HG02623 (cell line): ENCODE data around the gene HARS2.
A peak's percentile ranks its signal among the peaks of the same experiment; 100 is the strongest.
"Not testable (repeated sequence)": the region's sequence is repeated elsewhere in the genome, so short reads cannot be mapped to it uniquely, and the experiment has no call there.

Source experiments
- ATAC-seq: cut with Tn5 transposase; IDR thresholded peaks from one replicate; pipeline ENCODE4 v1.9.1; 2021; ENCODE audit warnings: moderate library complexity; ENCODE audit not compliant: unreplicated experiment

The HARS2 gene, protein sequence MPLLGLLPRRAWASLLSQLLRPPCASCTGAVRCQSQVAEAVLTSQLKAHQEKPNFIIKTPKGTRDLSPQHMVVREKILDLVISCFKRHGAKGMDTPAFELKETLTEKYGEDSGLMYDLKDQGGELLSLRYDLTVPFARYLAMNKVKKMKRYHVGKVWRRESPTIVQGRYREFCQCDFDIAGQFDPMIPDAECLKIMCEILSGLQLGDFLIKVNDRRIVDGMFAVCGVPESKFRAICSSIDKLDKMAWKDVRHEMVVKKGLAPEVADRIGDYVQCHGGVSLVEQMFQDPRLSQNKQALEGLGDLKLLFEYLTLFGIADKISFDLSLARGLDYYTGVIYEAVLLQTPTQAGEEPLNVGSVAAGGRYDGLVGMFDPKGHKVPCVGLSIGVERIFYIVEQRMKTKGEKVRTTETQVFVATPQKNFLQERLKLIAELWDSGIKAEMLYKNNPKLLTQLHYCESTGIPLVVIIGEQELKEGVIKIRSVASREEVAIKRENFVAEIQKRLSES

DNA sequence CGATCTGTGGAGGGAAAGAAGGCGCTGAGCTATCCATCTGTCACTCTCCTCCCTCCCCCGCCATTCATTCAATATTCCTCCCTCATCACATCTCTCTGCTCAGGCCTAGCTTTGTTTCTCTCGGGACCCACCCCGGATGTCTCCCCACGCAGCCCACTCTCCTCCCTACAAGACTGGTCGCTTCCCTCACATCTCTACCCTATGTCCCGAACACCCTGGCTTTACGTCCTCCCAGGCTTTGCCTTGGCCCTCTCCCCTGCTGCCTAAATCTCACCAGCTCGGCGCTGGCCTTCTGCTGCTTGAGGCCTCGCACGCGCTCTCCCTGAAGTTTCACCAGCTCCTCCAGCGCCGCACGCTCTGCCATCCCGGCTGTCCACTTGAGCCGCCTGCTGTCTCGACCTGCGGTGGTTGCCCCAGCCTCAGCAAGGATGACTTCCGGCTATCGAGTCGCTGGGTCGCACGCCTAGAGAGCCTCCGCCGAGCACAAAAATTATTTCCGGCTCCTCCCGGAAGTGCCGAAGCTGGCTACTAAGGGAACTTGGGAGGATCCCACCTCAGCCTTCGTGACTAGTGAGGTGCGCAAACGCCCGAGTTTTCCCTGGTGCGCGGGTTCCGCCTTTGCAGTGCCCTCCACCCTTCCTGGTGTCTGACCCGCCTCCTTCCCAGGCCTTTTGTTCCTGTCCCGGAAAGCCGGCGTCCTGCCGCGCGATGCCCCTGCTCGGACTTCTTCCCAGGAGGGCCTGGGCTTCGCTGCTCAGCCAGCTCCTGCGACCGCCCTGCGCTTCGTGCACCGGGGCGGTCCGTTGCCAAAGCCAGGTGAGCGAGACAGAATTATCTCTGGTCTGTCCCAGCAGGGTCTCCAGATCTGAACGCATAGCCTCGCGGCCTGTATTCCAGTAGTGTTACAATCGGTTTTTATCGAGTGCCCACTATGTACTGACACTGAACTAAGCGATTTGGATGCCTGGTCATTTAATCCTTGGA, at the start of gene HARS2, which contains the start of gene HARS1:
Gene HARS2 (plus strand): TSS at position 515 of the 984 bp plus-strand sequence. CDS start 194 bp downstream, at position 709.
Gene HARS1 (minus strand): TSS at position 430 of the 984 bp plus-strand sequence. CDS start 66 bp downstream, at position 364.
- ATAC-seq = peak; percentile 98

DNA sequence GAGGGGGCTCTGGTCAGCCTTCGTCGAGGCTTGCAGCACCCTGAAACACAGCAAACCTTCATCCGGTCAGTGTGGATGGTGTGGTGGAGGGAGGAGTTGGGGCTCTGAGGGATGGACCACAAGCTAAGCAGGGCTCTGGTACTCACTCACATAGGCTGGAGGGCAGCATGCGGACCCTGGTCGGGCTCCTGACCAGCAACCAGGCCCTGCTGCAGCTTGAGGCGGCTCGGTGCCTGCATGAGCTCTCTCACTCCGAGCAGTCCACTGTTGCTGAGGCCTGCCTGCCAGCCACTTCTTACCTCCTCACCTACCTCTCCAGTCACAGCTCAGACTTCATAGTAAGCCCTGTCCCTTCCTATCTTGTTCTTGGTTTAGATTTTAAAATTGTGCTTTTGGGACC, 49.5 kb upstream of the HARS2 start:
- no peak for ATAC-seq

DNA sequence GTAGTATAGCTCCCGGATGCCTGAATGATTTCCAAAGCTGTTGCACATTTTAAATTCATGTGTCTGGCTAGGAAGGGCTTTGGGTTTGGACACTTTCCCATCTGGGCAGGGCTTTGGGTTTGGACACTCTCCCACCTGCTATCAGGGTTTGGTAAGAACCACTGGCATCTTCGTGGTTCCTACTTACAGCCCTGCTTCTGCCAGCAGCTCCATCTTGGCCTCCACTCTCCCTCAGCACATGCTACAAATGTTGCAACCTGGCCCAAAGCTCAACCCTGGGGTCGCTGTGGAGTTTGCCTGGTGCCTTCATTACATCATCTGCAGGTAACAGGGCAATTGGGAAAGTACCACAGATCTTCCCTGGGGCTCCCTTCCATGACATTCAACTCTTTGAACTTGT, 48.5 kb upstream of the HARS2 start:
- no peak for ATAC-seq

DNA sequence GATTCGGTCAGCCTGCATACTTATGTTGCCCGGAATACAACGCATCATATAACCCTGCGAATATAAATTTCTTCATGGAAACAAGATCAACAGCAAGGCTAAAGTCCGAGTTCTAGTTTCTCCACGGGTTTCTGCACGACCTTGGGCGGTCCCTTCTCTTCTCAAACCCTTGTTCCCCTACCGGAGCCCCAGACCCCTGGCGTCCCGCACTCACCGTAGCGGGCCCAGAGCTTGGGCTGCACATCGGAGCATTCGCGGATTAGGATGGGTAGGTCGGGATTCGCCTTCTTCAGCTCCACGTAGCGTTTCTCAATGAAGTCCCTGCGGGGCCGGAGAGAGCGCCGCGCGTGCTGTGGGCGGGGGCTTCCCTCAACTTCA, 44.2 kb upstream of the HARS2 start:
- ATAC-seq = no peak

DNA sequence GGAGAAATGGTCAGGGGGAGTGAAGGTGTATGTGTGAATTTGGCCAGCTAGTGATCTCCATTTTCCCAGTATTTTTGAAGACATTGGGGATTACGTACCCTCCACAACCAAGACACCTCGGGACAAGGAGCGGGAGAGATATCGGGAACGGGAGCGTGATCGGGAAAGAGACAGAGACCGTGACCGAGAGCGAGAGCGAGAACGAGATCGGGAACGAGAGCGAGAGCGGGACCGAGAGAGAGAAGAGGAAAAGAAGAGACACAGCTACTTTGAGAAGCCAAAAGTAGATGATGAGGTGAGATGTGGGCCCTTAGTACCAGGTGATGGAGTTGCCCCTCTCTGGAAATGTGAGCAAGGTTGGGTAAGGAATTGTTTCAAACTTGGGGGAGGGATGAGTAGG, 32.4 kb upstream of the HARS2 start:
- ATAC-seq = no peak

DNA sequence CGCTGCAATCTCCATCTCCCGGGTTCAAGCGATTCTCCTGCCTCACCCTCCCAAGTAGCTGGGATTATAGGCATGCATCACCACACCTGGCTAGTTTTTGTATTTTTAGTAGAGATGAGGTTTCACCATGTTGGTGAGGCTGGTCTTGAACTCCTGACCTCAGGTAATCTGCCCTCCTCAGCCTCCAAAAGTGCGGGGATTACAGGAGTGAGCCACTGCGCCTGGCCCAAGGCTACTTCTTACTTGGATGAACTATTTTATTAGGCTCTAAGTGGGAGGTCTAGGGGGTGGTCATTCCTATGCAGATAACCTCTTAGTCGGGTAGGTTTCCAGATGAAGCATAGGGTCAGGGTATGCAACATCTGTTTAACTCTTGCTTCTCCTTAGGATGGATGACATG, 30.9 kb upstream of the HARS2 start:
- ATAC-seq = not testable (repeated sequence)

DNA sequence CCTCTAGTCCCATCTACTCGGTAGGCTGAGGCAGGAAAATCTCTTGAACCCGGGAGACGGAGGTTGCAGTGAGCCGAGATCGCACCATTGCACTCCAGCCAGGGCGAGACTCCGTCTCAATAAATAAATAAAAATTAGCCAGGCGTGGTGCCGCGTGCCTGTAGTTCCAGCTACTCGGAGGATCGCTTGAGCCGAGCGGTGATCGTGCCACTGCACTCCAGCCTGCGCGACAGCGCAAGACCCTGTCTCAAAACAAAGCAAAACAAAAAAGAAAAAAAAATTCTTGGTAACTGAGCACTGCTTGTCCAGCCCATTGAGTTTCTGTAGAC, 27.3 kb upstream of the HARS2 start:
- no peak for ATAC-seq

DNA sequence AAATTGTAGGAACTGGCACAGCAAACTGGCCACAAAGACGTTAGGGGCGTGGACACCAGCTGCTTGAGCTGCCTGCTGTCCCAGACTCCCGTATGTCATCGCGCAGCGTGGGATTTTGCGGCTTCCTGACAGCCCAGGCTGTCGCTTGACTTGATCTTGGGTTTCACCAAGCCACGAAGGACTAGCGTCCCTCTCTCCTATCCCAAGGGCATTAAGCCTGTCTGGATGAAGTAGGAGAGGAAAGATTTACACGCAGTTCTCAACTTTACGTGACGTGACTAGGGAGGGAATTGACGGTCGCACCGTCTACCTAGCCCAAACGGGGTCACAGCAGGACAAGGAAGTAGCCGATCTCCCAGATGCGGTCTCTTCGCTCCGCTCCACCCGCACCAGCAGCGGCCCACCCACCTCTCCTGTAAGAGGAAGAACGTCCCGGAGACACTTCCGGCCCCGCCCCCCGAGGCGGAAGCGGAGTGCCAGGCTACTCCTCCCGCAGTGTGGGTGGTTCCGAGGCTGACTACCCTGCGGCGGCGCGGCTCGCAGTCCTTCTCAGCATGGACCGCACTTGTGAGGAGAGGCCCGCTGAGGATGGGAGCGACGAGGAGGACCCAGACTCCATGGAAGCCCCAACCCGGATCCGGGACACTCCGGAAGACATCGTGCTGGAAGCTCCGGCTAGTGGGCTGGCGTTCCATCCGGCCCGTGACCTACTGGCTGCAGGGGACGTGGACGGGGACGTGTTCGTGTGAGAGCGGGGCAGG, 26.7 kb upstream of the HARS2 start, which contains the start of gene WDR55:
Gene WDR55 (plus strand): TSS at position 546 of the 761 bp plus-strand sequence. CDS start 9 bp downstream, at position 555.
- peak; percentile 97 for ATAC-seq

DNA sequence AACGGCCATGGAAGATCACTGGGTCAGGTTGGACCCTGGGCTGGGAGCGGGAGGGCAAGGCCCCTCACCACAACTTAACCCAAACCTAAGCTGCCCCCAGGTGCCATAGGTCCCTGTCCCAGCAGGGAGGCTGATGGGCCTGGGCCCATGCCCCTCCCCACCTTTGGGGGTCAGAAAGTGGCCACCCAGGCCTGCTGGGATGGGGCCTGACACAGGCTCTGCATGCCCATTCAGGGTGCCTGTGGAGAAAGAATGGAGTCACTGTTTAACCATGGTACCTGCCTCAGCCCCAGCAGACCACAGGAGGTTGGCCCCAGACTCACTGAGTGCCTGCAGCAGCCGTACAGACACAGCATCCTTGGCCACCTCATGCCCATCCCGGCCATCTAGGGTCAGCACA, 20.2 kb upstream of the HARS2 start:
- not testable (repeated sequence) for ATAC-seq

DNA sequence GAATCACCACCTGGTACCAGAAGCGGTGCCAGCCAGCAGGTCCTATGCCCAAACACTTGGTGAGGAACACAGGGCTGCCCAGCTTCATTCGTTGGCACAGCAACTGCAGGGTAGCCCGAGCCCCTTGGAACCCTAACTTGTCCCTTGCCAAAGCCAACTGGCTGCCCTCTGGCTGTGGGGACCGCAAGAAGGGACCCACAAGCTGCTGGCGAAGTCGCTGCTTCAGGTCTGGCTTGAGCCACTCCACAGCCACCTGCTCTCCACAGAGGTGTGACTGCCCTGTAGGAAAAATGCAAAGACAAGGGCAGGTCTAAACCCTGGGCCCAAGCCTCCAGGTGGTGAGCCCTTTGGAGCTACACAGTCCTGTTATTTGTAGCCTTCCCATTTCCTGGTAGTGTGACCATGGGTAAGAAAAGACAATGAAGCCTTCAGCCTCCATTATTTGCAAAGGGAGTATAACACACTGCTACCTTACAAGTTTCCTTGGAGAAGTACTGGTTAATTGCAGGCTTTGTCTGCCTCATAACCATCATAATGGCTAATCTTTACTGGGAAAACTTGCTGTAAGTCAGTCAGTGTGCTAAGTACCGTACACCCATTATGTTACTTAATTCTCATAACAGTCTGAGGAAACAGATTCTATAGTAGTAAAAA, 19.7 kb upstream of the HARS2 start:
- ATAC-seq = no peak

DNA sequence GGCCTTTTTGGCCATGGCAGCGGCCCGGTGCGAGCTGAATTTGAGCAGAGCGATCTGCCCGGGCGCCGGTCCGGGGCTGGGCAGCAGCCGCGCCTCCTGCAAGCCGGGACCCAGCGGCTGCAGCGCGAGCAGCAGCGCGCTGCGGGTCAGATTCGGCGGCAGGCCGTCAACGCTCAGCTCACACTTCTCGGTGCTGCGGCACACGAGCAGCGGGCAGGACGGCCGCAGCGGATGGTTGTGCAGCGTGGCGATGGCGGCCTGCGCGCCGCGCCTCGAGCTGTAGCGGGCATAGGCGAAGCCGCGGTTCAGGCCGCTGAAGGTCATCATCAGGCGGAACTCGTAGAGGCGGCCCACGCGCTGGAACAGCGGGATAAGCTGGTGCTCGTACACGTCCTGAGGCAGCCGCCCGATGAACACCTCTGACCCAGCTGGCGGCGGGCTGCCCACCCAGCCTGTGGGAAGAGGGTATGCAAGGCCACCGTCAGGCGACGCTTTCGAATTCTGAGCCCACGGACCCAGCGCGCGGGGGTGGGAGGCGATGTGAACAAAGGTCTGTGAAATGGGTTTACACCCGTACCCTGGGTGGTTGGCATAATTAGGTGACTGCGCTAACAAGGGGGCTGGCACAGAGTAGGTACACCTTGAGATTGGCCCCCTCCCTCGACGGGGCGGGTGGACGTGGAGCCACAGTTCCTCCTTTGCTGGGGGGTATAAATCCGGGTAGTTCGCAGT, 18.6 kb upstream of the HARS2 start:
- ATAC-seq = no peak

DNA sequence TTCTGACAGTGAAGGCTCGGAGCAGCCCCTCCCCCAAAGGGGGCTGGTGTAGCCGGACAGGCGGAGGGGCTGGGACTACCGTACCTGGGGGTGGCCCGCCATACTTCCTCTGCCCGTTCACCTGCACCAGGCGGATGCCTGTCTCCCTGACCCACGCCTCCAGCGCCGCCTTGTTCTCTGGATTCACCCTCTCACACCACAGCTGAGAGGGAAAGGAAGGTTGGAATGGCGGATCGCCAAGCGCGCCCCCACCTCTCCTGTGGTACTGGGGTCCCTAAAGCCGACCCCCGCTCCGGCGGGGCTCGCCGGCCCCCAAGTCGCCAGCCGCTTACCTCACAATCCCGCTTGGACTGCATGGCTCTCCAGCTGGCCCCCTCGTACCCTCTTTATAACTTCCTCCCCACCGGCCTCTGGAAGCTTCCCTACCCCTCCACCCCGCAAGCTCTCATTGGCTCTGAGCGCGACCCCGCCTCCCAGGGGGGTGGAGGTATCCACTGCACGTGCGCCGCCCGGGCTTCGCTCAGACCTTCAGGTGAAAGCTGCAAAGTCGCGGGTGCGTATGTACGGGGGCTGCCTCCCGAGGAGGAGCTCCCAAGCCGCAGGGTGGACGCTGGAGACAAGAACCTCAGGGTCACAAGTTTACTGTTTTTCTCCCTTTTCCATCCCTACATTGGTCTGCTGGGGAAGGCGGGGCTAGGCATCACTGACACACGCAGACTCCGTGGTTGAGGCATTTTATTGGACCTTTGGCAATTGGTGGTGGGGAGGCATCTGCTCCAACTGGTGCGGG, 17.9 kb upstream of the HARS2 start, which contains the start of gene DND1:
Gene DND1 (minus strand): TSS at position 390 of the 790 bp plus-strand sequence. CDS start 34 bp downstream, at position 356.
- ATAC-seq = no peak

DNA sequence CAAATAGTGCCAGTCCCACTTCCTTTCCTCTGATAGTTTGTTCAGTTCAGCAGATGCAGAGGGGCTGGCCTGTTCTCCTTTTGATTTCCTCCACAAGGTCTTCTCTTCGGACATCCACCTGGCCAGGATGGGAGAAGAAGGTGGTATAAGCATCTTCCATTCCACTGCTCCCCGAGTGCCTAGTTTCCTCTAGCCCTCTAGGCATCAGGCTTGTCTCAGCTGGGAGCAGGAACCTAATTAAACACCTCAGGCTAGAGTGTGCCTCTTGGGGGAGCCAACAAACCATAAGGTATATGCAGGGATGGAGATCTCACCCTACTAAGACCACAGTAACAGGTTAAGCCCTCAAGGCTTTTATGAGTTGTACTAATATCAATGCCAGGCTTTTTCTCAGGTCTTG, 17.0 kb upstream of the HARS2 start:
- no peak for ATAC-seq

DNA sequence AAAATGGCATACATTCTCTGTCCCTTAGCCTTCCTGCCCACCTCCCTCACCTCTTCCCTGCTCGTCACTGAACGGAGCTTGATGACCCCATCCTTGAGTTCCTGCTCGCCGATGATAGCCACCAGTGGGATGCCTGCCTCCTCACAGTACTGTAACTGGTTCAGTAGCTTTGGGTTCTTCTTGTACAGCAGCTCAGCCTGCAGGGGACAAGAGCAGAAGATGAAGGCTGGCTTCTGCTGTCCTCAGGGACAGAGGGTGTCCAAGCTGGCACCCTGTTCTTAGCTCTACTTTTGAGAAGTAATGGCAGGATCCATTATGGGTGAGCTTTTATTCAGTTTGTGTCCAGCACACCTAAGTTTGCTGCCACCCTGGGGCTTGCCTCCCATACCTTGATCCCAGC, 16.6 kb upstream of the HARS2 start:
- ATAC-seq = no peak

DNA sequence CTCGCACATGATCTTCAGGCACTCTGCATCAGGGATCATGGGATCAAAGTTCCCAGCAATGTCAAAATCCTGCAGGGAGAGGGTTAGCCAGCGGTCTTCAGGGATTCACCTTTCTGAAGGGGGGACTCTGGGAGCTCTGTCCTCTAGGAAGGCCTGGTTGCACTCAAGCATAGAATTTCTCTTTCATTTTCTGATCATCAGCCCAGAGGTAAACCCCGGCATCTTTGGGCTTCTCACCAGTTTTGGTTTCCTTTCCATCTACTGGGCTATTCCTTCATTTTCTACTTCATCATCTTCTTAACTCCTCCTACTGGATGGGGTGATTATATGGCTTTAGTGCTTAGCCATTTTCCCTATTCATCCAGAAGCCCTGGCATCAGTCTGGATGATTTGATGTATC, 13.3 kb upstream of the HARS2 start:
- ATAC-seq = no peak

DNA sequence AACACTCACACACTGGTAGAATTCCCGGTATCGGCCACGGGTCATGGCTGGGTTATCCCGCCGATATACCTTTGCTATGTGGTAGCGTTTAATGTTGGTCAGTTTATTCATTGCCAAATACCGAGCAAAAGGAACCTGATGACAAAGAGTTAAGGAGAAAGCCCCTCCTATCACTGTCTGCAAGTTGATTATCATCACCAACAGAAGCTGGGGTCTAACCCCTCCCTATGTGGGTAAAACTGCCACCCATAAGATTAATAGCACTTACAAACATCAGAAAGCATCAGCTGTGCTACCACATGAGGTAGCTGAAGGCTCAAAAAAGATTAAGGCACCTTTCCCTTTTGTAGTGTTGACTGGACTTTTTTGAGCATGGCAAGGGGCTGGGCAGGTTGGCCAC, 12.3 kb upstream of the HARS2 start:
- ATAC-seq = no peak

DNA sequence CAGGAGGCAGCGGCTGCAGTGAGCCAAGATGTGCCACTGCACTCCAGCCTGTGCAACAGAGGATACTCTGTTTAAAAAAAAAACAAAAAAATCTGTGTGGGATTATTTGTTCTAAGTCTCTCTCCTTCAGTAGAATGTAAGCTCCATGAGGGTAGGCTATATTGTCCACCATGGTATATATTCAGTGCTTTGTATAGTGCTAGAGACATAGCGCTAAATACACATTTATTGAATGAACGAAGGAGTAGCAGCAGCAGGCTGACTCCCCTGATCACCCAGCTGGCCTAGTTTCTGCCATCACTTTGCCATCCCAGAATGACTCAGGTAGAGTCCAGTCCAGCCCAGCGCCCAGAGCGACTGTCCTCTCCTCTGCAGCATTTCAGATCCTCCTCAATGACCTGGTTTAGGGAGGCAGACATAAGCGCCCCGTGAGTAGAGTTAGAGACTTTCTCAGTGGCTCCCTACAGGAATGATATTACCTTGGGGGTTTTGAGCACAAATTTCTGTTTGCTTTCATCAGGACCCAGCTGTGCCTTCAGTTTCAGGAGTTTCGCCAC, 801 bp upstream of the HARS2 start:
- no peak for ATAC-seq

DNA sequence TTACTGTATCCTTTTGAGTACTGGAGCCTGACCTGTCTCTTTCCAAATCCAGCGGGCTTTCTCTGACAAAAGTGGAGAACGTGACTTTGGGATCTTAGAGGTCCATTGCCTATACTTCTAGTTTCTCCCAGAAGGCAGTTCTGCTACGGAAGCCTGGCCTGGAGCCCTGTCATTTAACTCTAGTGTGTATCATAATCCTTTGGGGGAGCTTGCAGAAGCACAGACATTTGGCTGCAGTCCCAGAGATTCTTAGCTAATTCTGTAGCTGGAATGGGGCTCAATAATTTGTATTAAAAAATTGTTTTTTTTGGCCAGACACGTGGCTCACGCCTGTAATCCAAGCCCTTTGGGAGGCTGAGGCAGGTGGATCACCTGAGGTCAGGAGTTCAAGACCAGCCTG, 3.0 kb downstream of the HARS2 start:
- ATAC-seq = no peak
